HG03442 (cell line): Measurements from ENCODE around the gene TMBIM4.
A peak's percentile ranks its signal among the peaks of the same experiment; 100 is the strongest.
"Not testable (repeated sequence)": the region's sequence is repeated elsewhere in the genome, so short reads cannot be mapped to it uniquely, and the experiment has no call there.

Experiments used
- ATAC-seq: cut with Tn5 transposase; IDR thresholded peaks from one replicate; pipeline ENCODE4 v1.9.1; 2021; ENCODE audit warnings: mild to moderate bottlenecking, moderate library complexity; ENCODE audit not compliant: unreplicated experiment

TMBIM4 gene

DNA sequence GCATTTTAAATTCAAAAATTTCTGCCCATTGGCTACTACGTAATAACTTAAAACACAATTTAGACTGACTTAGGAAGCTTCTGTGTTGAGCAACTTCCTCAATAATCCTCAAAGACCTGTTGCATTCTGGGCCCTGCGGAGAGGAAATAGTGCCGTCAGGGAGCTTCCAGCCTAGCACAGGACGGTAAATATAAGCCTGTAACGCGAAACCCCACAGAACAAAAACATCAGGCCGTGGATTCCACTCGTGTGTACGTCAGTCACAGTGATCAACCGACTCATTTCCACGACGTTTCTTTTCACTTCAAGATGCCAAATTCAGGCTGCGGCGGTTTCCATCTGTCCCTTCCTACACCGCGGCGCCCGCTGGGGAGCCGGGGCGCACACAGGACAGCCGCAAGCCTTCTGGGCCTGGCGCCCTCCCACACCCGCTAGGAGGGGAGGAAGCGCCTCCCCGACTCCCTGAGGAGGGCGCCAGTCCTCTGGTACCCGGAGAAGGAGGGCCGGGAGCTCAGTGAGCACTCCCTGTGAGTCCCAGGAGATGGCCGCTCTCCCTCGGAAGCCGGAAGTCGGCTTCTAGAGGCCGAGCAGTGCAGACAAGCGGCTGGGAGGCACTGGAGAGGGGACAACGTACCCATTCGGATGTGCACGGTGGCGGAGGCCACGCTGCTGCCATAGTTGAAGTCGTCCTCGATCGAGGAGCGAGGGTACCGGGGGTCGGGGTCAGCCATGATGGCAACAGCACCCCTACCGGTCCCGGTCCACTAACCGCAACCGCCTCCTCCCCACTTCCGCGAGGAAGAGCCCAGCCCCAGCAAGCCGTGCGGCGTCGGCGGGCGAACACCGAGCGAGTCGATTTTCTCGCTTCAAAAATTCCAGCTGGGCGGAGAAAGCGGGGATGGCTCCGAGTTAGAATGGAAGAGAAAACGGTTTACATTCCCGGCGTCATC, at the start of gene TMBIM4:
TMBIM4 (minus strand) TSS at position 776 of the 950 bp plus-strand sequence; CDS start at position 731, 45 bp downstream.
- peak; percentile 81 for ATAC-seq

DNA sequence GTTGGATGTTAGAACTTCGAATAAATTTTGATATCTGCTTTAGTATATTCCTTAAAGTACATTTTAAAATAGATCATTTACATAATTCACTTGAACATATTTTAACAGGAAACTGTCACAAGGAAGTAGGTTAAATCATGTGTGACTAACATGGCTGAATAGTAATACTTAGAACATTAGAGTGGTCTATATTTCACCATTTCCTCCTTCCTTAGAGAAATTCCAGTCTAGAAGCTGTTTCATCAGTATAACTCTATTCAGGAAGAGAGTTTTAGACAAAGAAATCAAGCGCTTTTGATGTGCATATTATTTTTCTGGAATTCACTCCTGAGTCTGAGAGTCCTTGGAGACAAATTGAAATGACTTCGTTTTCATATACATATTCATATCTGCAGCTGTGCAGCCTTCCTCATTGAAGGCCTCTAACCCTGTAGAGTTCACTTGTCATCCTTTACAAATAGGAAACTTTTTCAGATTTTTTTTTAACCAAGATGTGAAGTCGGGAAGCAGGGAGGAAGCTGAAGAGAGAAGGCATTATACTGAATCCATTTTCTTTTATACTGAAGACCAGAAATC, 47.6 kb upstream of the TMBIM4 start:
- no peak for ATAC-seq

- ATAC-seq: not testable (repeated sequence)
Measured at GRCh38 chr12:66213011-66213410, 43.2 kb upstream of the TMBIM4 start.

DNA sequence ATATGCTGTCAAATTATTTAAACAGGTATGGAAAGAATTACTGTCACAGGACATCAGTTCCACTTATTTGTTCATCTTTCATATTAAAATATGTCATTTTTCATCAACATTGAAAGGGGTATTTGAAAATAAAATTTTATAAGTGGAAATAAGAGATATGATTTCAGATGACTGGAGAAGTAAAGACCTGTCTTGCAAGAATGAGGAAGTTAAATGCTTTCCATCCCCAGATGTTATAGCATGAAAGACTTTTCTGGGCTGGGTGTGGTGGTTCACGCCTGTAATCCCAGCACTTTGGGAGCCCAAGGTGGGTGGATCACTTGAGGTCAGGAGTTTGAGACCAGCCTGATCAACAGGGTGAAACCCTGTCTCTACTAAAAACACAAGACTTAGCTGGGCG, 41.8 kb upstream of the TMBIM4 start:
- not testable (repeated sequence) for ATAC-seq

DNA sequence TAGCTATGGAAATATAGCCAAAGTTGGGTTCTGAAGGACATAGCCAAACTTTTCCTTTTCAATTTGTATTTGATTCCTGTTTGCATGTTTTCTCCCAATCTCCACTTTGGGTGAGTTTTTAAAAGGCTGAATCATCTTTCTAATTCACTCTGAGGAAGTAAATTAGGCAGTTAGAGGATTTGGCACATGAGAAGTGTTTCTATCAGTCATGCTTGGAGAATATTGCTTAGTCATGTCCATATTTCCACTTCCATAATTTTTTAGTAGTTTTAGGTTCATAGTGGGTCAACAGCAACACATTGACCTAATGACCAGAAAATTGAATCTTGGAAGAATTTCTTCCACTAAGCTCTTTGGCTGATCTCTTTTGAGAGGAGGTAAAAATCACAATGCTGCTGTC, 41.0 kb upstream of the TMBIM4 start:
- no peak for ATAC-seq

- no peak for ATAC-seq
Measured at GRCh38 chr12:66206141-66206540, 36.3 kb upstream of the TMBIM4 start.

DNA sequence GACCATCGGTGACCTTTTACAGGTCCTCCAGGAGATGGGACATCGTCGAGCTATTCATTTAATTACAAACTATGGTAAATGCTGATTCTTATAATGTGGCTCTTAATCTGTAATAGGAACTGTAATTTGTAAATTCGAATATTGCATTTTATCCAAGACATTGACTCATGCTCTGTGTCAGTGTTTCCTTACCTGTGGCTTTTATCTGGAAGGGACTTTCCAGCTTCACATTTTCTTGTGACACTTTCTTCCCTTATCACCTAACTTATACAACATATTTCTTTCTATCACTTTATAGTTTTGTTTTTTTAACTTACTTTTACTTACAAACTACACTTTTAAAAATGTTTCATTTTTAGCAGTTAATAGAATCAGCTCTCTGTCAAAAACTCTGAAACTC, 34.0 kb upstream of the TMBIM4 start:
- ATAC-seq: no peak

- ATAC-seq: no peak
Measured at GRCh38 chr12:66199831-66200509, 30.2 kb upstream of the TMBIM4 start.

DNA sequence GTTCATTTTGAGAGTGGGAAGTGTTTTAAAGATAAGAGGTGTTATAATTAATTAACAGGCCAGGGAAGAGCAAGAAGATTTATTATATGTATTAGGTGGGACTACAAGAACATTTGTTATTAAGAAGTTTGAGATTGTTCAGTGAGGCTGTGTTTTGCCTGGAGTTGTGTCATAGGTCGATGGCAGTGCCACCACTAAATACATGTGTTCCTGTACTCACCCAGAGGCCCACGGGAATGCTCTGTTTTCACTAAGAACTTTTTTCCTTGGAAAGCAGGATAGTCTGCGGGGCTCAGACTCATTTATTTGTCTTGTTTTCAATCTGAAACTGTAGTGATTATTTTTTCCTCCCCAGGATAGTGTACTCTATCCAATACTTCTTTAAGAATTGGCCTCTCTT, 29.3 kb upstream of the TMBIM4 start:
- no peak for ATAC-seq

GRCh38 chr12:66197495-66197921, 27.7 kb upstream of the TMBIM4 start:
- no peak for ATAC-seq

DNA sequence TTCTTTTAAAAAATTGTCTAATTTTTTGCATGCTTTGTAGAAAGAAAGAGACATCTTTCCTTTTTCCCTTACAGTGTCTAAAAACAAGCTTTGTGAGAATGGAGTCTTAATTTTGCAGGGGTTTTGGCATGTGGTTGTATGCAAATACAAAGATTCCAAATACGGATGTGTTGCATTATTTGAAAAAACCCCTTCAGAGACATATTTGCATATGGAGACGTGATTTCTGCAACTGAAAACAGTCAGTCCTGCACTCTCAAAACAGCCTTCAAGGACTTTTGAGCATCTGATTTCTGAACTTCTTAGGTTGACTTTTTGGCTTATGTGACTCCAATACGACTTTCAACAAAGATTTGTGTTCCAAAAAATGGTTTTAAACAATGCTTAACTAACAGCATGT, 27.0 kb upstream of the TMBIM4 start:
- ATAC-seq: peak; percentile 92

DNA sequence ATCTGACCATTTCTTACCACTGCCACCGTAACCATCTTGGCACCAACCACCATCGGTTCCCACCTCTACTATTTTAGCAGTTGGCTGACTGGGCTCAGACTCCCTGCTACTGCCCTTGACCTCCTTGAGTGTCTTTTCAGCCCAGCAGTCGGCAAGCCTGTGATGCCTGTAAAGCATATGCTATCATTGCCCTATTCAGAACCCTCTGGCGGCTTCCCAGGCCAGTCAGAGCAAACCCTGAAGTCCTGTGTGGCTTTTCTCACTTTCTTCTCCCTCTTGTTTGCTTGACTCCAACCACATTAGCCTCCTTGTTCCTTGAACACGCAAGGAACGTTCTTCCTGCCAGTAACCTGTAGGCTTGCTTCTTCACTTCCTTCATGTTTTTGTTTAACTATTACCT, 25.4 kb upstream of the TMBIM4 start:
- no peak for ATAC-seq

GRCh38 chr12:66194122-66194521, 24.3 kb upstream of the TMBIM4 start:
- no peak for ATAC-seq

GRCh38 chr12:66191547-66192126, 21.8 kb upstream of the TMBIM4 start:
- no peak for ATAC-seq

DNA sequence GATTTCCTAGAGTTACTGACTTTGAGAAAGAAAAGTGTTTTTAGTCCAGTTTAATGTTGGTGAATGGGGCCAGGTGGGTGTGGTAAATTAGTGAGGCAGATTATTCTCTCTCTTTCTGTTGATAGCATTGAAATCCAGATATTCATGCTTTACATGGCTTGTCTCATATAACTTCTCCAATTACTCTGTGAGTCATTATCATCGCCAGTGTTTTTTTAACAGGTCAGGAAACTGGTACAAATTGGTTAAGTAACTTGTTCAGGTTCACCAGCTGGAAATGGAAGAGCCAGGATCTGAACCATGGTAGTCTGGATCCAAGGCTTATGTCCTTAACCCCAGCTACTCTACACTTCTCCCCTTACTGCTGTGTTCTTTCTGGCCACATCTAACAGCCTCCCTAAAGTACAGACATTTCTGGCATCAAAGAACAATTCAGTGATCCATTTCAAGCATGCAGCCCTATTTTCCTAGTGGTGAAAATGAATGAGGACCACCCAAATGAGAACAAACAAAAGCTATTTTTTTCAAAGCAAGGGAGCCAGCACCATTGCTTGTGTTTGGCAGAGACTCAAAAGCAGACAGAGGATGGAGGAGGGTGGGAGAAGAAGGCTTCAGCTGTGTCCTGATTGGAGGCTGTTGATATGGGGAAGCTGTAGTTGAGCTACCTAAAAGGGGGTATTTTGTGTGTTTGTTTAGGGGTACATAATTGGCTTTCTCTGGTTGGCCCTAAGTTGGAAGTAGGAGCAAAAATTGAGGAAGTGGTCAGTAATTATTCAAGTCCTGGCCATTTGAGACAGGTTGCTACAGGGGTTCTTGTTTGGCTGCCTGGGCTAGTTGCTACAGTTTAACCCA, 20.9 kb upstream of the TMBIM4 start:
- no peak for ATAC-seq

DNA sequence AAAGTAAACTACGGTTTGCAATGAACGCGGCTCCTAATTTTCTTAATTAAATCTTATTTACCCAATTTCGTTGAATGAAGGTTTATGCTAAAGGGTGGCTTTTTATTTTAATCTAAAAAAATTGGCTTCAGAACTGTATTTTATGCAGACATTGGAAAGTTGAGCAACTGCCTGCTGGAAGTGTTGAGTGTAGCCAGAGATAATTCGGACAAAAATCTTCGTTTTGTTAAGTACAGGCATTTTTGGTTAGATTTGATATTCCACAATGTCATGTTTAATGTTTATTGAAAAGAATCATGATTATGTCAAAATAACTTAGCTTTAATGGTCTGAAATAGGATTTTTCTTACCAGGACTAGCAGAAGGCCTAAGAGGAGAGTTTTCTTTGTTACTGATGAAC, 20.1 kb upstream of the TMBIM4 start:
- ATAC-seq: no peak

DNA sequence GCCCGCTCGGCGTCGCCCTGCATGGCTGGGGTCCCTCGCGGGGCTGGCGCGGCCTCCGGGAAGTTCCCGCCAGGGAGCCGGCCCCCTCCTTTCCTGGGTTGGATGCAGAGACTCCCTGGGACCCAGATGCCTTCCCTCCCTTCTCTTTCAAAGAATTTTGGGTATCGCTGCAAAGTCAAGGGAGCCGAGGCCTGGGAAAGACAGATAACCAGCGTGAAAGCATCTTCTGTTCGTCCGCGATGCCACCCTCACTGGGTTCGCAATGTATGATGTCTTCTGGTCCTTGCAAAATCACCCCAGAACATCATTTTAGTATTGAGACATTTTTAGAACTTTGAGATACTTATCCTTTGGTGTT, 19.7 kb upstream of the TMBIM4 start:
- ATAC-seq: no peak

DNA sequence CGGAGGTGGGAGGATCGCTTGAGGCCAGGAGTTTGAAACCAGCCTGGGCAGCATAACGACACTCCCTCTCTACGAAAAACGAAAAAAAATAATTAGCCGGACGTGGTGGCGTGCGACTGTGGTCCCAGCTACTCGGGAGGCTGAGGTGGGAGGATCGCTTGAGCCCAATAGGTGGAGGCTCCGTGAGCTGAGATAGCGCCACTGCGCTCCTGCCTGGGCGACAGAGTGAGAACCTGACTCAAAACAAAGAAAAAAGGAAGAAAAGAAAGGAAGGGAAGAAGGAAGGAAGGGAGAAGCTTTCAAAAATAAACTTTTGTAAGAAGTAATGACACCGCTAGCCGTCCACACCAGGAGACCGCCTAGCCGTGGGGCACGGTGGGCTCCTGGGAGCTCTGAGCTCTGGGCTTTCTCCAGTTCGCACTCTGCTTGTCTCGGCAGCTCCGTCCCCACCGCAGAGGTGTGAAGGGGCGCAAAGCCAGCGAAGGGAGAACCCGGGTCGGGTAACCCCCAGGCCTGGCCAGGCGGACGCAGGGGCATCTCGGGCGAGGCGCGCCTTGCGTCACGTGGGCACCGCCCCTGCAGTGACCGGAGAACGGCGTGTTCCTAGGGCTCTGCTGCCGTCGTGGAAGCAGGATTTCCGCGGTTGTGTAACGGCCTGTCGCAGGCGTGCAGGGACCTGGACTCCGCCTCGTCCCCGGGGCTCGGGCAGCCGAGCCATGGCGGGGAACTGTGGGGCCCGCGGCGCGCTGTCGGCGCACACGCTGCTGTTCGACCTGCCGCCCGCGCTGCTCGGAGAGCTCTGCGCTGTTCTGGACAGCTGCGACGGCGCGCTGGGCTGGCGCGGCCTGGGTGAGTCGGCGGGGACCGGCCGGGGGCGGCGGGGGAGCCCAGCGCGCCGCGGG, 19.0 kb upstream of the TMBIM4 start, which contains the start of gene IRAK3:
IRAK3 (plus strand) TSS at position 631 of the 902 bp plus-strand sequence; CDS start at position 717, 86 bp downstream.
- peak; percentile 67 for ATAC-seq

DNA sequence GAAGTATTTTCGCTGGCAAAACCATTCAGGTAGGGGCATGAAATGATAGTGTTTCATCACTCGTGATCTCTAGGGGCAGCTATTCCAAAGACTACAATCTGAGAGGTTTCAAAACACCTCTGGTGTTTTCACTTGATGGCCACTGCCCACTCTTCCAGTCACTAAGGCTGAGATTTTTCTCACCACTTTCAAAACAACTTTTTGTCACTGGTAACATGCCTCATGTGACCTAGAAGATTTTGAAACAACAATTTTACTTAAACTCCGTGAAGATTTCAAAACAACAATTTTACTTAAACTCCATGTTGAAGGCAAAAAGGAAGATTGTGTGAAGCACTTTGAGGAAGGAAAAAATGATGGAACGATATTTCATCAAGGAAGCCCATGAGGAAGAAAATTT, 18.0 kb upstream of the TMBIM4 start:
- no peak for ATAC-seq
